Stimulated activated CD4-positive, alpha-beta T cell treated with anti-CD3 and anti-CD28 coated beads, TNF-alpha, amount 100 ng/mL, for 24 hours (primary cell): Measurements from ENCODE around the gene P2RX3.
"Not testable (repeated sequence)": the region's sequence is repeated elsewhere in the genome, so short reads cannot be mapped to it uniquely, and the experiment has no call there.

Experiments used
- DNase-seq, 3 experiments: peaks; one replicate each; pipeline ENCODE4 v3.0.0-alpha.2; 2020; ENCODE audit warnings: low read depth in 3 of 3

Gene P2RX3

DNA sequence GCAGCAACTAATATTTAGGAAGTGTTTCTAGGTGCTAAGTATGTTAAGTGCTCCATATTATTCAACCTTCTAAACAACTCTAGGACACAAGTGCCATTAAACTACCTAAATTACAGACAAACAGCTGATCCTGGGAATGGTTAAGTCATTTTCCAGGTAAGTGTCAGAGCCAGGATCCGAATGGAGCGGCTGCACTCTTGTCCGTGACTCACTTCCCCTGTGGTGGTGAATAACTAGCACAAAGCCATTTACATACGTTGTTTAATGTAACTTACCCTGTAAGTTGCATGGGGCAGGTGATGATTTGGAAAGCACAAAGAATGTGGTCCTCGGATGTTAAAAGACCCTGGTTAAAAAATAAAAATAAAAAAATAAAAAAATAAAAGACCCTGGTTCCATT is 61.1 kb downstream of the P2RX3 start:
- DNase-seq: no peak

DNA sequence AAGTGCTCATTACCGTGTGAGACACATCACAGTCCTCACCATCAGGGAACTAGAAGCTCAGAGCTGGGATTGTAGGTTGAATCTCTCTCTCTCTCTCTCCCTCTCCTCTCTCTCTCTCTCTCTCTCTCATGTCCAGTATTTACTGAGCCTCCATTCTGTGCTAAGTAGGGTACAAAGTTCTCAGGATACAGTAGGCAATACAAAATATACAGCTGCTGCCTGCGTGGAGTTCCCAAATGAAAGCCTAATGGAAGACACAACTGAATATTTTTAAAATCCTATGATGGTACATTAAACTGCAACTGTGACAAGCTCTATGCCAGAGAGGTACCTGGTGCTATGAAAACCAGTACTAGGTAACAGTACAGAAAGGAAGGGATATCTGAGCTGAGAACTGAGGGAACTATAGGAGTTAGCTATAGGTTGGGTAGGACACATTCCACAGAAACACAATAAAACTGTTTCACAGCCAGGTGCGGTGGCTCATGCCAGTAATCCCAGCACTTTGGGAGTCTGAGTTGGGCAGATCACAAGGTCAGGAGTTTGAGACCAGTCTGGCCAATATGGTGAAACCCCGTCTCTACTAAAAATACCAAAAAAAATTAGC is 61.9 kb downstream of the P2RX3 start:
- DNase-seq: no peak

DNA sequence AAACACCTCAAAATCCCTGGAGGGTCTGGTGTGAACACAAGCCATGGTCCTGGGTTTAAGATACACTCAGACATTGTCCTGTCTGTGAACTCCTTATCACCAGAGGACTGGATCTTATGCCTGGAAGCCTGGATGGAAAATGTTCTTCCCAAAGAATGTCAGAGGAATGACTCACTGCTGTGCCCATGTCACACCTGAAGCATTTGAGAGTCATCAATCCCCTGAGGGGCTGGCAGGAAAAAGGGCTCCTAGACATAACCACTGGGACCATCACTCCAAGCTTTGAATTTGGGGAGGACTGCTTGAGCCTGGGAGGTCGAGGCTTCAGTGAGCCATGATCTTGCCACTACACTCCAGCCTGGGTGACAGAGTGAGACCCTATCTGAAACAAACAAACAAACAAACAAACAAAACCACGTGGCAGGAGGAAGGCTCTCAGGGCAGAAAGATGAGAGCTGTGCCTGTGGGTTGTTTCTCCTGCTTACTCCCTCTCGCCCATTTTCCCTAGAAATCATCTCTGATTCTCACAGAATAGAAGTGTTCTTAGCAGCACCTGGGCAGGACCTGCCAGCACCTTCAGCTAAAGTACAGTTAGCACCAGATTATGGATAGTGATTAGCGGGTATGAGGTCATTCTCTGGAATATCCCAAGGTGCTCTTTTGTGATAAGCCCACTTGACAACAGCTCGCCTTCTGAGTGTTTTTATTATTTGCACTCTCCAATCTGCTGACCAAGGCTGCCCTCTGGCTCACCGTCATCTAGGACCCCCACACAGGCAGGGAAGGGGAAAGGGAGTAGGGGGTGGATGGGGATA is 64.2 kb downstream of the P2RX3 start:
- DNase-seq: no peak

DNA sequence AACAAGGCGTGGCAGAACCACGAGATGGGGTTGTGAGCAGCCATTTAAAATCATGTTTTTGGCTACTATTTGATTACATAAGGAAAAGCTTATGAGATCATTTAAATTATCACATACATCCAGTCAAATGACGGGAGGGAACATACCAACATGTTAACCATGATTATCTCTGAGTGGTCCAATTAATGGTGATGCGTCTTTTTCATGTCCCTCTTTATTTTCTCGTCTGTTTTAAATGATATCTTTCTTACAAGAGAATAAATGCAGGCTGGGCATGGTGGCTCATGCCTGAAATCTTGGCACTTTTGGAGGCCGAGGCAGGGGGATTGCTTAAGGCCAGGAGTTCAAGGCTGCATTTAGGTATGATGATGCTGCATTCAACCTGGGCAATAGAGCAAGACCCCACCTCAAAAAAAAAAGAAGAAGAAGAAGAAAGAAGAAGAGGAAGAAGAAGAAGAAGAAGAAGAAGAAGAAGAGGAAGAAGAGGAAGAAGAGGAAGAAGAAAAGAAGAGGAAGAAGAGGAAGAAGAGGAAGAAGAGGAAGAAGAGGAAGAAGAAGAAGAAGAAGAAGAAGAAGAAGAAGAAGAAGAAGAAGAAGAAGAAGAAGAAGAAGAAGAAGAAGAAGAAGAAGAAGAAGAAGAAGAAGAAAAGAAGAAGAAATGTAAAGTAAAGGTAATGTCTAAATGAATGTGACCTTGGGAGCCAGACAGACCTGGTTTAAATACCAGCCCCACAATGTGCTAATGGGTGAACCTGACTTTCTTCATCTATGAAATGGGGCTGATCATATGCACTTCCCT is 65.0 kb downstream of the P2RX3 start:
- DNase-seq: not testable (repeated sequence)

DNA sequence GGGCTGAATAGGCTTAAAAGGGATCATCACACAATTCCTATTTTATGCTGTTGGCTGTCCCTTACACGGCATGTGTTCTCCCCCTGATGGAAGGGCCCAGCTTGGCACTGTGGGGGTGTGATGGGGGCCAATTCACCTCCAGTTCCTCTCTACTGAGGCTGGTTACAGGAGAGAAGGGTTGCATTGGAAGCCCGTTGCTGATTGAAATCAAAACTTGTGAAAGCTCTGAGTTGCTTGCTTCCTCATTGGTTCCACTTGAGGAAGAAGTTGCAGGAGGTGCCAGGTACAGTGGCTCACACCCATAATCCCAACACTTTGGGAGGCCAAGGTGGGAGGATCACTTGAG is 65.6 kb downstream of the P2RX3 start:
- no peak for DNase-seq

DNA sequence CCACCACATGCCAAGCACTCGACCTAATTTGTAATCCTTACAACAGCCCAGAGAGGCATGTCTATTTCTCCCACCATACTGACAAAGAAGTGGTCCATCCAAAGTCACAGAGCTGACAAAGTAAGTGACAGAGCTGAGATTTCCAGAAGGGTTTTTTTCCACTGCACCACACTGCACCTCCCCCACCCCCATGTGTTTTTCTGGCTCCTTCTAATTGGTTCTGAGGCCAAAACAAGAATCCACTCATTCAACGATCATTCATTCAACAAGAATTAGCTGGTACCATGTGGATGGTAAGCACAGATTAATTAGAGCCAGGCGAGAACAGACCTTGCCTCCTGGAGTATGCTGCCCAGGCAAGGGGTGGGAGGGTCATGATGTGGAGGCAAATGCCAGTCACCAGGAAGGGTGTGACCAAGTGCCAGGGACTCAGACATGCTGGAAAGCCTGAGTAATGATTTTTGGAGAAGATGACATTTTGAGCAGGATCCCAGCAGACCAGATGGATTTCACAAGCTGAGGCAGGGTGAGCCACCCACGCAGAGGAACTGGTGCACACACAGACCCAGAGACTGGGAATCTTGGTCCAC is 67.2 kb downstream of the P2RX3 start:
- DNase-seq: no peak

DNA sequence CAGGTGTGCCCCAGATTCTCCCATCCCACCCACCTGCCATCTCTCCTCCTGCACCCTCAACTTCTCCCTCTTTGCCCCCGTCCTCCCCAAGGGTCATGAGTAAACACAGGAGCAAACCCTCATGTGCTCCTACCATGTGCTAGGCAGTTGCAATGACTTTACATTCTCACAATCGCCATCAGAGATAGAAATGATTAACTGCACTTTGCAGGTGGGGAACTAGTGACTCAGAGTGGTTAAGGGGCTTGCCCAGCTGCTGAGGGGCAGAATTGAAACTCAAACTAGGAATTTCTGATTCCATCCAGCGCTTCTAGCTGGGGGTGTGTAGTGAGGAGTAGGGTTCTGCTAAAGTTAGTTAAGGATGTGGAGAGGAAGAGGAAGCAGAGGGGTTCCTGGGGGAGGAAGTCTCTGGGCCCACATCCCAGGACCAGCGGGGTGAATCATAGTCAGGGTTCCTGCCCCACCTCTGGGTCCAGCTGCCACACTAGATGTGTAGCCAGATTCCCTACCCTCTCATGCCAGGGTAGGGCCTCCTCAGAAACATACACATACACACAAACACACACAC is 68.3 kb downstream of the P2RX3 start:
- peak; percentile 25 to 40 (median 27) for DNase-seq

DNA sequence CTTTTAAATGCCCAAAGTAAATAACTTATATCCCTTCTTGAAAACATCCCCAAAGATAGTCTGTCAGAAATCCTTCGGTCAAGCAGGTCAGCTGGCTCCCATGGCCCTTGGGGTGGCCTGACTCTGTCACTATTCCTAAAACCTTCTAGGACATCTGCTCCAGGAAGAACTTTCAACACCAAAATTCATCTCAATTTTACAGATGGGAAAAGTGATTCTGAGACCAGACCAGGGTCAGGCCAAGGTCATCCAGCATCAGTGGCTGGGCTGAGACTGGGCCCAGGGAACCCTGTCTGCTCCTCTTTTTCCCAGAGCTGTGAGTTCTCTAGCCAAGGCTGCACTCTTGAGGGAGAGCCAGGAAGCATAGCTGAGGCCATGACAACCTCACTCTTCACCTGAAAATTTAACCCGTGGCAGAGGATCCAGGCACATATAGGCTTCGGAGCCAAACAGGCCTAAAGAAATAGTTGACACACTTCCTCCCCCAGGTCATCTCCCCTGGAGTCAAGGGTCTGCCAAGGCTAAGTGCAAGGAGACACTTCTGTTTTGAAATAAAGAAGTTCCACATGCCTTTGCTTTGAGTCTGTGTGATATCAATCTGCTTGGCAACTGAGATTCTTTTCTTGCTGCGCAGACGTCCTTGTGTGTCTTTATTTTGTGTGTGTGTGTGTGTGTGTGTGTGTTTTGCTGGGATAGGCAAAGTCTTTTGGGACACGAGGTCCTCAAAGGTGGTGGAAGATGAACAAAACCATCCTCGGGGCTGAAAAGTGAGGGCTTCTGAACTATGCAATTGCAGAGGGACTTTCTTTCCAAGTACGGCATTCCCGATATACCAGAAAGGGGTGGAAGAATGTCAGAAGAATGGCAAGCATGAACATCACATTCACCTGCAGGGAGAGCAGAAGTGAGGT is 69.1 kb downstream of the P2RX3 start:
- no peak for DNase-seq

DNA sequence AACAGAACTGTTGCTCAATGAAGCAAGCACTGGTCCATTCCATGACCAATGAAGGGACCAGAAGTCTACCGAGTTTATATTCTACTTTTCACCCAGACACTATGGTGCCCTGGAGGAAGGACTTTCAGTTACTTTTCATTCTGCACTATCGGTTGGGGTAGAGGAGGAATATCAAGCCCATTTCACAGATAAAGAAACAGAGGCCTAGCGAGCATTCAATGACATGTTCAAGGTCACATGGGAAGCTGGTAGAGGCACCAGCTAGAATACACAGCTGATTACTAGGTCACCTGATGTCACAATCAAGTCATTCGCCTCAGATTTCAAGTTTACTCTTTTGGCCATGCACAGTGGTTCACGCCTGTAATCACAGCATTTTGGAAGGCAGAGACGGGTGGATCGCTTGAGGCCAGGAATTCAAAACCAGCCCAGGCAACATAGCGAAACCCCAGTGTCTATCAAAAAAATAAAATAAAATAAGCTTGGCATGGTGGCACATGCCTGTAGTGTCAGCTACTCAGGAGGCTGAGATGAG is 69.9 kb downstream of the P2RX3 start:
- DNase-seq: no peak

DNA sequence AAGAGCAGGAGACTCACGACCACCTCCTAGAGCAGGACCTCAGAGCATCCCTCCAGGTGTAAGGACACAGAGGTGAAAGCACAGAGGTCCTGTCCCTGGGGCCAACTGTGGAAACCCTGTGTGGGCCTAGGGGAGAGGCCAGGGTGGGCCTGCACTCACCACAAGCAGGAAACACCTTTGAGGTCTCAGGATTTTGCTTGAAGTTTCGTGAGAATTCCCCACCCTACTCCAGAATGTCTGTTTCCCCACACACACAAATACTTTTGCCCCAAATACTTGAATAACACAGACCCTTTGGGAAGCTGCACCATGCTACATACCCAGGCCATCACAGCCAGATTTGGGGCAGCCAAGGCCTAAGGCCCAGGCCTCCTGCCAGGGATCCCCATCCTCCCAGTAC is 70.6 kb downstream of the P2RX3 start:
- DNase-seq: no peak

DNA sequence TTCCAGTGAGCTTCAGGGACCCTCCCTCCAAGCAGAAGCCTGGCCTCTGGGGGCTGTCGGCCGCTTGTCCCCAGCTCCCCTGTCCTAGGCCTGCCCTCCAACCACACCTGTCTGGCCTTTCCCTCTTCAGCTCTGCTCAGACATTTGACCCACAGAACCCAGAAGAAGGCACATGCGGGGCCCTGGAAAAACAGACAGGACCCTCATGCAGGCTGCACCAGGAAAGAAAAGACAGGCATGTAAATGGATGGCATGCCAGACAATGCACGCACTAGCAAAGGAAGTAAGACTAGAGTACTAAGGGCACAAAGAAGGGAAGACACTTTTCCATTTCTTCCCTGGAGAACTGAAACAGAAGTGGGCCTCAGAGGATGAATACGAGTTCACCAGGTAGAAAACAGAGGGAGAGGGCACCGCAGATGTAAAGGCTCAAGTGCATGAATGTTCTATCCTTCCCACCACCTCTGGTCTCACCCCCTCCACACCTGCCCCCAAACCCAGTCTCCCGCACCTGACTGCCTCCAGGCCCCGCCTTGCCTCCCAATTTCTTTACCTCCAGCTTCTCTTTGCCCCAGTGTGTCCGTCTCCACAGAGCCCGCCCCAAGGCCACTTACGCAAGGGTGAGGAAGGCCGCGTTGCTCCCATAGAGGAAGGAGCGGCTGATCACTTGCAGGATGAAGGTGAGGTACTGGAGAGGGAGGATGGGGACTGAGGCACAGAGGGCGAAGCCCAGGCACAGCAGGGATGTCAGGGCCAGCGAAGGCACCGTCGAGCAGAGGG is 71.4 kb downstream of the P2RX3 start:
- no peak for DNase-seq

DNA sequence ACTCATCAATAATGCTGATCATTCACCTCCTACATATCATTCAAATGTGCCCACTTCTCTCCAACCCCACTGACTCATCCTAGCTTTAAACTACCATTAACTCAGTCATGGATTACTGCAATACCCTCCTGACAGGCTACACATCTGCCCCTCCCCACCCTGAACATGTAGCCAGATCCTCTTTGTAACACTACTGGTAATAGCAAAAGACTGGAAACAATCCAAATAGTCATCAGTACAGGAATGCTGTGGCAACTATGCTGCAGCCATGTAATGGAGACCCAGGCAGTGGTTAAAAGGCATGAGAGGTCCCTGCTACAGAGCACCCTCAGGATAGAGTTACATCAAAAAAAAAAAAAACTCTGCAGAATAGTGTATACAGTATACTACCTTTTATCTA is 72.1 kb downstream of the P2RX3 start:
- no peak for DNase-seq

DNA sequence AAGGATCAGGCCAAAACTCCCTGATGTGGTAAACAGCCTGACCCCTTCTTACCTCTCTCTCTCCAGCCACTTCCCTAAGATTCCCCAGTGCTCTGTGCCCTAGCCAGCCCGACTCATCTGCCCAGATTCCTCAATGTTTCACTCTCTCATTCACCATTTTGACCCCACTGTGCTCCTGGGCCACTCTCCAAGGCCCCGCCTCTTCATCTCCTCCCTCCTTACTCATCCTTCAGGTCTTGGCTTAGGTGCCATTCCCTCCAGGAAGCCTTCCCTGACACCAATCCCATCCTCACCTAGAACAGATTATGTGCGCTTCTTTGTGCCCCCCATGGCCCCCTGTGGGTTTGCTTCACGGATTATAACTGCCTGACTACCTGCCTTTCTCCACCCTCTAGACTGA is 75.5 kb downstream of the P2RX3 start:
- DNase-seq: no peak

DNA sequence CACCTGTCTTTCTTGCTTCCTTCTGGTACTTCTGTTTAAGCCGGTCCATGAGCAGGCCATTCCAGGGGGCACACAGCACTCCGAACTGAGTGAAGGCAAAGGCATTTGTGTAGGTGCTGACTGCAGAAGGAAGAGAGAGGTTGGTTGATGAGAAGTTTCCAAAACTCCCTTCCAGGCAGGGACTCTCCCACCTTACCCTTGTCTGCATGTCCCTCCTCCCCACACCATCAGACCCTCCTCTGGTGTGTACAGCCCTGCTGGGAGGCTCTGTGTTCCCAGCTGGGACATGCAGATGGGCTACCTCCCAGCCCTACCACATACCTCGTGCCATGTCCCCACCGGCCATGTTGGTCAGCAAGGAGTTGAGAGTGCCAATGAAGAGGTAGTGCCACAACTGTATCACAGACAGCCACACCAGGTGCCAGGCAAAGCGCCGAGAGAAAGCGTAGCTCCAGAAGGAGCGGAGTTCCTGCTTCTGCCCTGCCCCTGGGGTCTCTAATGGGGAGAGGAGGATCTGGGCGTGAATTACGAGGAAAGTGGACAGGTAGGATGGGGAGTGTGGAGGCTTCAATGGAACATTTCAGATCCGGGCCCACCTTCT is 76.6 kb downstream of the P2RX3 start:
- no peak for DNase-seq

DNA sequence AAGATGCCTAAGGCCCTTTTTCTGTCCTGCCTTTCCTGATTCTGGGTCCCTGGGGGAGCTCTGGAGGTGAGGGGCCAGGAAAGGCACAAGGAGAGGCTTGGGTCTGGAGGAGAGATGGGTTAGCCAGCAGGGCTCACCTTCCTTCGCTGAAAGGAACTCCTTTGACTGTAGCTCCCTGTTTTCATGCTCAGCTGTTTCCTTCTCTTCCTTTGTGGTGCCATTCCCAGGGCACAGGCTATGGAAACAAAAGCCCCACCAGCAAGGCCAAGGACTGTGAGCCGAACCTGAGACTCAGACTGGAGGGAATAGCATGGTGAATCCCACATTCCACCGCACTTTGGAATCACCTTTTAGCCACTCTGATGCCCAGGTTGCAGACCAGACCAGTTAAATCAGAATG is 78.3 kb downstream of the P2RX3 start:
- DNase-seq: no peak

DNA sequence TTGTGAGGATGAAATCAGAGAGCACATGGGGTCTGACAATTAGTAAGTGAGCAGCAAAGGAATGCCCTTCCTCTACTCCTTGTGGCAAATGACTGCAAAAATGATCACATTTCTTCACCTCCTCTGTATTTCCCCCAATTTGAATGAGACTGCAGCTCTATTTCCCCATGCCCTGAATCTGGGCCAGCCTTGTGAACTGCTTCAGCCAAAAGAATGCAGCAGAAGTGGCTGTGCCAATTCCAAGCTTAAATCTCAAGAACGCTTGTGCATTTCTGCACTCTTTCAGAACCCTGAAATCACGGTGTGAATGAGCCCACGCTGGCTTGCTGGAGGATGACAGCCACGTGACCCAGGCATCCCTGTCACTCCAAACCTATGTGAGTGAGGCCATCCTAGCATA is 78.9 kb downstream of the P2RX3 start:
- DNase-seq: no peak

DNA sequence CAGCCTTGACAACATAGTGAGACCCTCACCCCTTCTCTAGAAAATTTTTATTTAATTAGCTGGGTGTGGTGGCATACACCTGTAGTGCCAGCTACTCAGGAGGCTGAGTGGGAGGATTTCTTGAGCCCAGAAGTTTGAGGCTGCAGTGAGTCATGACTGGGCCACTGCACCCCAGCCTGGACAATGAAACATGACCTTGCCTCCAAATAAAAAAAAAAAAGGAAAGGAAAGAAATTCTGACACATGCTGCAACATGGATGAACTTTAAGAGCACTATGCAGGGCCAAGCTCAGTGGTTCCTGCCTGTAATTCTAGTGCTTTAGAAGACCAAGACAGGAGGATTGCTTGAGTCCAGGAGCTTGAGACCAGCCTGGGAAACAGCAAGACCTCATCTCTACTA is 80.0 kb downstream of the P2RX3 start:
- DNase-seq: no peak

DNA sequence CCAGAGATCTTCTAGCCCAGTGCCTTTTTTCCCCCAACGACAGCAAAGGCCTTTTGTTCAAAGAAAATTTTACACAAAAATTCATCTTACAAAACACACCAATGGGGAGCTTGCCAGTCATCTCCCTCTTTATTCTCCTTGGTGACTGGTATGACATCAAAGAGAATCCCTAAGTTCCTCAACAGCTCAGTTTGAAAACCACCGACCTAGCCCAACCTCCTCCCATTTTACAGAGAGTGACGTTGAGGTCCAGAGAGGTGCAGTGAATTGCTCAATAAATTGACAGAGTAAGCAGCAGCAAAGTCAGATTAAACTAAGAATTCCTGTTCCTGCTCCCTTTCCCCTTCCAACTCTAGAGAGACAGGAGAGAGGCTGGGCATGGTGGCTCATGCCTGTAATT is 81.0 kb downstream of the P2RX3 start:
- DNase-seq: no peak

DNA sequence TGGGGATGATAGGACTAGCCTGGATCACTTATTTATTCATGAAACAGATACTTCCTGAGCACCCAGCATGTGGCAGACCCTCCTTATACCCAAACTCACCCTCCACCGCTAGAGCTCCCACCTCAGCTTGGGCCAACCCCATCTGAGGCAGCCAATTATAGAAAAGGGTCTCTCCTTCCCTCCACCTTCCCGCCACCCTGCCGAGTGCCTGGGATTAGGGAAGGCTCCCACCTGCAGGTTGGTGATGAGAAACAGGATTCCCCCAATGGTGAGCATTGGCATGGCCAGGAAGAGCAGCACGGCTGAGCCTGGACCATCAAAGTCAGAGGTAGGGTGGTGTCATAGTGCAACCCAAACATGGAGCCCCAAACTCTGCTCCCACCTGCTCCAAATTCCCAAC is 82.9 kb downstream of the P2RX3 start:
- no peak for DNase-seq

DNA sequence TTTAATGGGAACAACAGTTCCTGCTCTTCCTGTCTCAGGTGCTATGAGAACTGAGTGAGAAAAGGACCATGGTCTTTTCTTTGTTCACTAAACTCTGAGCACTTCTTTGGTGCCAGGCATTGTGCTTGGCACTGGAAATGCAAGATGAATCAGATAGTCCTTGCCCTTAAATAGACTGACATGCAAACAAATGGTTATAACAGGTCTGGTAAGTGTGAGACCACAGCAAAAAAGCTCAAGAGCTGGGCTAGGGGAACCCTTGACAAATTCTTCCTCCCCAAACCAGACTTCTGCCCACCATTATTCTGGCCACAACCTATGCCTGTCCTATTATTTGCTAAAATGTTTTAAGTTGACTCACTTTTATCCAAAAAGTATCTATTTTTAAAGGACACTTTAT is 83.7 kb downstream of the P2RX3 start:
- no peak for DNase-seq
